HepG2 (cell line): ENCODE measurements around the gene MMGT1. TPM values are rescaled to one million over a fixed set of nuclear protein-coding genes. Genes with fewer than 3 reads are reported as not detected.
A peak's percentile ranks its signal among the peaks of the same experiment; 100 is the strongest.

ENCODE experiments used
- ARNTL ChIP-seq: sonication (generic); formaldehyde crosslinking; IDR thresholded peaks from 2 replicates; pipeline ENCODE4 v1.4.0; 2020; ENCODE audit warnings: mild to moderate bottlenecking, missing genetic modification reagents
- EP300 ChIP-seq, 3 experiments: sonication (generic) in 1 of 3; formaldehyde crosslinking in 1 of 3; IDR thresholded peaks; 2 replicates each; pipeline versions ENCODE4 v1.5.1 to v1.6.1; 2011 to 2020; ENCODE audit warnings: low read depth in 2 of 3, low read length in 2 of 3, borderline replicate concordance in 1 of 3, improper control_type of control experiment in 1 of 3, mild to moderate bottlenecking in 1 of 3, missing genetic modification reagents in 1 of 3, moderate library complexity in 1 of 3
- FOXM1 ChIP-seq: sonication (generic); formaldehyde crosslinking; IDR thresholded peaks from 2 replicates; pipeline ENCODE4 v1.5.0; 2020; ENCODE audit warnings: missing genetic modification reagents
- HOXA9 ChIP-seq: sonication (generic); formaldehyde crosslinking; IDR thresholded peaks from 2 replicates; pipeline ENCODE4 v1.8.1; 2022; ENCODE audit warnings: missing genetic modification reagents, mild to moderate bottlenecking, moderate library complexity, borderline replicate concordance
- KMT2A ChIP-seq: sonication (generic); formaldehyde crosslinking; IDR thresholded peaks from 2 replicates; pipeline ENCODE4 v1.4.0; 2020; ENCODE audit warnings: missing genetic modification reagents
- MATR3 ChIP-seq: sonication (generic); formaldehyde crosslinking; IDR thresholded peaks from 2 replicates; pipeline ENCODE4 v1.4.0; 2020; ENCODE audit warnings: missing genetic modification reagents
- REXO4 ChIP-seq: sonication (generic); formaldehyde crosslinking; IDR thresholded peaks from 2 replicates; pipeline ENCODE4 v1.8.0; 2022; ENCODE audit warnings: missing genetic modification reagents, mild to moderate bottlenecking, borderline replicate concordance
- SMARCC2 ChIP-seq: fragments of 450-650 bp; IDR thresholded peaks from 2 replicates; pipeline ENCODE4 v1.6.1; 2017; ENCODE audit warnings: antibody characterized with exemption, mild to moderate bottlenecking
- SP2 ChIP-seq: sonication (generic); formaldehyde crosslinking; IDR thresholded peaks from 2 replicates; pipeline ENCODE4 v1.5.1; 2020; ENCODE audit warnings: mild to moderate bottlenecking, missing genetic modification reagents
- ZNF230 ChIP-seq: sonication (generic); formaldehyde crosslinking; IDR thresholded peaks from 2 replicates; pipeline ENCODE4 v1.4.0; 2020; ENCODE audit warnings: mild to moderate bottlenecking, missing genetic modification reagents
- ZNF260 ChIP-seq: sonication (generic); formaldehyde crosslinking; IDR thresholded peaks from 2 replicates; pipeline ENCODE4 v1.4.0; 2020; ENCODE audit warnings: missing genetic modification reagents, low read depth, mild to moderate bottlenecking, borderline replicate concordance
- ZNF768 ChIP-seq: sonication (generic); formaldehyde crosslinking; IDR thresholded peaks from 2 replicates; pipeline ENCODE4 v1.4.0; 2020; ENCODE audit warnings: missing genetic modification reagents
- ZNF83 ChIP-seq: sonication (generic); formaldehyde crosslinking; IDR thresholded peaks from 2 replicates; pipeline ENCODE4 v1.4.0; 2020; ENCODE audit warnings: missing genetic modification reagents, mild to moderate bottlenecking, borderline replicate concordance
- ZSCAN12 ChIP-seq: sonication (generic); formaldehyde crosslinking; IDR thresholded peaks from 2 replicates; pipeline ENCODE4 v1.9.0; 2021; ENCODE audit warnings: mild to moderate bottlenecking, missing genetic modification reagents
- ZSCAN30 ChIP-seq: sonication (generic); formaldehyde crosslinking; IDR thresholded peaks from 2 replicates; pipeline ENCODE4 v1.5.0; 2020; ENCODE audit warnings: mild to moderate bottlenecking, missing genetic modification reagents
- polyA plus RNA-seq, 8 experiments: library from polyadenylated mRNA; depleted of rRNA in 3 of 8; stranded (reverse) in 7 of 8; unstranded in 1 of 8; fragments of >200 nt; fragmentation: Illumina TruSeq in 4 of 8; extraction: Trizol in 4 of 8; gene quantifications; 2 replicates each; pipeline versions ENCODE4 v1.2.1 to v1.2.3, GENCODE V29; 2011 to 2016; ENCODE audit warnings: low read depth in 4 of 8, missing spikeins in 1 of 8, mixed read lengths in 1 of 8; ENCODE audit not compliant: insufficient read depth in 1 of 8
- total RNA-seq, 5 experiments: library from RNA; depleted of rRNA; stranded (reverse); fragments of >200 nt; fragmentation: Illumina TruSeq; extraction: Trizol; gene quantifications; 2 replicates each; pipeline ENCODE4 v1.2.3, GENCODE V29; 2016; ENCODE audit warnings: low read depth in 1 of 5
- TF ChIP-seq, protein P1 (sequence below): sonication (generic); formaldehyde crosslinking; IDR thresholded peaks from 2 replicates; pipeline ENCODE4 v1.4.0; 2020; ENCODE audit warnings: missing genetic modification reagents
- TF ChIP-seq, protein P2 (sequence below): sonication (generic); formaldehyde crosslinking; IDR thresholded peaks from 2 replicates; pipeline ENCODE4 v1.8.0; 2022; ENCODE audit warnings: missing genetic modification reagents, mild to moderate bottlenecking, borderline replicate concordance
- TF ChIP-seq, protein P3 (sequence below), 2 experiments: fragments of 450-650 bp in 1 of 2; sonication (generic) in 1 of 2; formaldehyde crosslinking in 1 of 2; IDR thresholded peaks; 2 replicates each; pipeline versions ENCODE4 v1.6.1 to v1.8.0; 2016 to 2022; ENCODE audit warnings: antibody characterized with exemption in 1 of 2, mild to moderate bottlenecking in 1 of 2, missing genetic modification reagents in 1 of 2

Gene MMGT1
- total and polyA plus RNA-seq, 2 of the 13 experiments (the other 11 are each of a cell fraction or from before 2014, with no cell fraction given) = 7.5 to 8.8 TPM

GRCh38 chrX:135985157-135985972, 11.6 kb upstream of the MMGT1 start, which contains the start of gene SLC9A6 (continued):
- TF ChIP-seq, protein P1, sequence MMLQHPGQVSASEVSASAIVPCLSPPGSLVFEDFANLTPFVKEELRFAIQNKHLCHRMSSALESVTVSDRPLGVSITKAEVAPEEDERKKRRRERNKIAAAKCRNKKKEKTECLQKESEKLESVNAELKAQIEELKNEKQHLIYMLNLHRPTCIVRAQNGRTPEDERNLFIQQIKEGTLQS (CRISPR knock-in tag) = no peak
- TF ChIP-seq HOXA9 (CRISPR knock-in tag) = 0 out of 2 replicates have a peak, but pooled peaks have one; percentile 61
- TF ChIP-seq, protein P2, sequence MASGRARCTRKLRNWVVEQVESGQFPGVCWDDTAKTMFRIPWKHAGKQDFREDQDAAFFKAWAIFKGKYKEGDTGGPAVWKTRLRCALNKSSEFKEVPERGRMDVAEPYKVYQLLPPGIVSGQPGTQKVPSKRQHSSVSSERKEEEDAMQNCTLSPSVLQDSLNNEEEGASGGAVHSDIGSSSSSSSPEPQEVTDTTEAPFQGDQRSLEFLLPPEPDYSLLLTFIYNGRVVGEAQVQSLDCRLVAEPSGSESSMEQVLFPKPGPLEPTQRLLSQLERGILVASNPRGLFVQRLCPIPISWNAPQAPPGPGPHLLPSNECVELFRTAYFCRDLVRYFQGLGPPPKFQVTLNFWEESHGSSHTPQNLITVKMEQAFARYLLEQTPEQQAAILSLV (CRISPR knock-in tag) = no peak
- no peak for TF ChIP-seq SP2 (CRISPR knock-in tag)
- no peak for TF ChIP-seq ZSCAN12 (CRISPR knock-in tag)
- no peak for TF ChIP-seq FOXM1
- TF ChIP-seq ARNTL (CRISPR knock-in tag) = no peak
- no peak for TF ChIP-seq ZNF260 (CRISPR knock-in tag)
- TF ChIP-seq ZNF83 (CRISPR knock-in tag) = no peak
- TF ChIP-seq ZNF230 = no peak
- TF ChIP-seq, protein P3, sequence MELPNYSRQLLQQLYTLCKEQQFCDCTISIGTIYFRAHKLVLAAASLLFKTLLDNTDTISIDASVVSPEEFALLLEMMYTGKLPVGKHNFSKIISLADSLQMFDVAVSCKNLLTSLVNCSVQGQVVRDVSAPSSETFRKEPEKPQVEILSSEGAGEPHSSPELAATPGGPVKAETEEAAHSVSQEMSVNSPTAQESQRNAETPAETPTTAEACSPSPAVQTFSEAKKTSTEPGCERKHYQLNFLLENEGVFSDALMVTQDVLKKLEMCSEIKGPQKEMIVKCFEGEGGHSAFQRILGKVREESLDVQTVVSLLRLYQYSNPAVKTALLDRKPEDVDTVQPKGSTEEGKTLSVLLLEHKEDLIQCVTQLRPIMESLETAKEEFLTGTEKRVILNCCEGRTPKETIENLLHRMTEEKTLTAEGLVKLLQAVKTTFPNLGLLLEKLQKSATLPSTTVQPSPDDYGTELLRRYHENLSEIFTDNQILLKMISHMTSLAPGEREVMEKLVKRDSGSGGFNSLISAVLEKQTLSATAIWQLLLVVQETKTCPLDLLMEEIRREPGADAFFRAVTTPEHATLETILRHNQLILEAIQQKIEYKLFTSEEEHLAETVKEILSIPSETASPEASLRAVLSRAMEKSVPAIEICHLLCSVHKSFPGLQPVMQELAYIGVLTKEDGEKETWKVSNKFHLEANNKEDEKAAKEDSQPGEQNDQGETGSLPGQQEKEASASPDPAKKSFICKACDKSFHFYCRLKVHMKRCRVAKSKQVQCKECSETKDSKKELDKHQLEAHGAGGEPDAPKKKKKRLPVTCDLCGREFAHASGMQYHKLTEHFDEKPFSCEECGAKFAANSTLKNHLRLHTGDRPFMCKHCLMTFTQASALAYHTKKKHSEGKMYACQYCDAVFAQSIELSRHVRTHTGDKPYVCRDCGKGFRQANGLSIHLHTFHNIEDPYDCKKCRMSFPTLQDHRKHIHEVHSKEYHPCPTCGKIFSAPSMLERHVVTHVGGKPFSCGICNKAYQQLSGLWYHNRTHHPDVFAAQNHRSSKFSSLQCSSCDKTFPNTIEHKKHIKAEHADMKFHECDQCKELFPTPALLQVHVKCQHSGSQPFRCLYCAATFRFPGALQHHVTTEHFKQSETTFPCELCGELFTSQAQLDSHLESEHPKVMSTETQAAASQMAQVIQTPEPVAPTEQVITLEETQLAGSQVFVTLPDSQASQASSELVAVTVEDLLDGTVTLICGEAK (IDR thresholded peaks at IDR 0.05) = no peak
- TF ChIP-seq, protein P3 (CRISPR knock-in tag; IDR thresholded peaks at IDR 0.05) = no peak
- no peak for TF ChIP-seq SMARCC2
- no peak for TF ChIP-seq MATR3
- no peak; the same call in 1 of the 2 replicates for TF ChIP-seq KMT2A (CRISPR knock-in tag)
- TF ChIP-seq REXO4 = no peak
- no peak for TF ChIP-seq ZSCAN30 (CRISPR knock-in tag)
- TF ChIP-seq ZNF768 = 0 out of 2 replicates have a peak, but pooled peaks have one; percentile 6
- TF ChIP-seq EP300 (IDR thresholded peaks at IDR 0.05; ENCODE audit: low read depth in 2 of 2, low read length in 2 of 2) = no peak
- TF ChIP-seq EP300 (CRISPR knock-in tag; IDR thresholded peaks at IDR 0.05; ENCODE audit: borderline replicate concordance) = no peak
